ENCODE data around the gene VASN.

VASN gene

GRCh38 chr16:4323845-4324488 lies 47.7 kb upstream of the VASN start:
- H3K9me2 ChIP-seq (replicated peaks; ENCODE audit: control insufficient read depth, low read length) = no peaks in the 10 kb centered on the region
- no peaks in the 10 kb centered on the region for H3K79me2 ChIP-seq (ENCODE audit: control insufficient read depth, low read length)
- no peak for TF ChIP-seq CTCF (IDR thresholded peaks at IDR 0.05; ENCODE audit: low read depth, low read length, poor library complexity, severe bottlenecking)
- TF ChIP-seq EZH2phosphoT487 (IDR thresholded peaks at IDR 0.05; ENCODE audit: borderline replicate concordance, low read length) = no peak
- peaks cover 35% of the 10 kb centered on the region for H3K27me3 ChIP-seq (ENCODE audit: control insufficient read depth, low read length)
- no peak overlapping the region for H3K4me2 ChIP-seq (ENCODE audit: low read length)
- no peak overlapping the region for H3K27ac ChIP-seq (ENCODE audit: low read depth, low read length)
- H3K9me3 ChIP-seq (ENCODE audit: control insufficient read depth, insufficient read depth, low read length) = no peaks in the 10 kb centered on the region
- no peaks in the 10 kb centered on the region for H4K20me1 ChIP-seq (ENCODE audit: control insufficient read depth, insufficient read depth, low read depth, low read length)
- no peak overlapping the region for H3K4me3 ChIP-seq (ENCODE audit: low read length)
- H3F3A ChIP-seq (ENCODE audit: control insufficient read depth, insufficient read depth) = no peaks in the 10 kb centered on the region
- no peaks in the 10 kb centered on the region for H3K36me3 ChIP-seq (ENCODE audit: control insufficient read depth, low read length)
- H3K4me1 ChIP-seq (ENCODE audit: control insufficient read depth, low read length) = peaks cover 24% of the 10 kb centered on the region

- H4K20me1 ChIP-seq (ENCODE audit: control insufficient read depth, insufficient read depth, low read depth, low read length) = no peaks in the 10 kb centered on the region; the same call in 1 of the 2 replicates
- H3K27me3 ChIP-seq (ENCODE audit: control insufficient read depth, low read length) = peaks cover 30% of the 10 kb centered on the region
- no peak overlapping the region for H3K4me3 ChIP-seq (ENCODE audit: low read length)
- peaks cover 17% of the 10 kb centered on the region for H3K4me1 ChIP-seq (ENCODE audit: control insufficient read depth, low read length)
- H3K79me2 ChIP-seq (ENCODE audit: control insufficient read depth, low read length) = no peaks in the 10 kb centered on the region
- no peaks in the 10 kb centered on the region for H3K36me3 ChIP-seq (ENCODE audit: control insufficient read depth, low read length)
- H3K27ac ChIP-seq (ENCODE audit: low read depth, low read length) = no peak overlapping the region
- TF ChIP-seq EZH2phosphoT487 (IDR thresholded peaks at IDR 0.05; ENCODE audit: borderline replicate concordance, low read length) (no peak), CTCF (IDR thresholded peaks at IDR 0.05; ENCODE audit: low read depth, low read length, poor library complexity, severe bottlenecking) (no peak)
- H3F3A ChIP-seq (ENCODE audit: control insufficient read depth, insufficient read depth) = no peaks in the 10 kb centered on the region
- H3K9me2 ChIP-seq (replicated peaks; ENCODE audit: control insufficient read depth, low read length) = no peaks in the 10 kb centered on the region
- H3K4me2 ChIP-seq (ENCODE audit: low read length) = no peak overlapping the region
- H3K9me3 ChIP-seq (ENCODE audit: control insufficient read depth, insufficient read depth, low read length) = no peaks in the 10 kb centered on the region
Observed at GRCh38 chr16:4324492-4325252, 47.0 kb upstream of the VASN start.

GRCh38 chr16:4325253-4325758 lies 46.3 kb upstream of the VASN start:
- Histone ChIP-seq H3F3A (ENCODE audit: control insufficient read depth, insufficient read depth) (no peaks in the 10 kb centered on the region), H3K27me3 (ENCODE audit: control insufficient read depth, low read length) (peaks cover 27% of the 10 kb centered on the region), H3K9me3 (ENCODE audit: control insufficient read depth, insufficient read depth, low read length) (no peaks in the 10 kb centered on the region), H3K4me1 (ENCODE audit: control insufficient read depth, low read length) (peaks cover 16% of the 10 kb centered on the region), H3K4me3 (ENCODE audit: low read length) (no peak overlapping the region), H3K79me2 (ENCODE audit: control insufficient read depth, low read length) (no peaks in the 10 kb centered on the region), H3K4me2 (ENCODE audit: low read length) (no peak overlapping the region), H3K27ac (ENCODE audit: low read depth, low read length) (no peak overlapping the region), H3K9me2 (replicated peaks; ENCODE audit: control insufficient read depth, low read length) (no peaks in the 10 kb centered on the region), H4K20me1 (ENCODE audit: control insufficient read depth, insufficient read depth, low read depth, low read length) (no peaks in the 10 kb centered on the region; the same call in 1 of the 2 replicates), H3K36me3 (ENCODE audit: control insufficient read depth, low read length) (no peaks in the 10 kb centered on the region)
- TF ChIP-seq EZH2phosphoT487 (IDR thresholded peaks at IDR 0.05; ENCODE audit: borderline replicate concordance, low read length) = no peak
- TF ChIP-seq CTCF (IDR thresholded peaks at IDR 0.05; ENCODE audit: low read depth, low read length, poor library complexity, severe bottlenecking) = no peak

All from DOHH2 (cell line).